BE2C (cell line): Measurements from ENCODE around the gene NSMCE4A. TPM values are rescaled to one million over a fixed set of nuclear protein-coding genes. Genes with fewer than 3 reads are reported as not detected.
"Not testable (repeated sequence)": the region's sequence is repeated elsewhere in the genome, so short reads cannot be mapped to it uniquely, and the experiment has no call there.

Experiments
- DNase-seq: peaks from one replicate; pipeline ENCODE4 v3.0.0-alpha.2; 2020
- H3K27me3 ChIP-seq: fragments of 250-450 bp; sonication (Bioruptor Pico); 2 replicates; pipeline ENCODE4 v1.5.1; 2020; ENCODE audit warnings: mild to moderate bottlenecking
- H3K36me3 ChIP-seq: fragments of 250-450 bp; sonication (Bioruptor Pico); 2 replicates; pipeline ENCODE4 v1.5.1; 2020; ENCODE audit warnings: mild to moderate bottlenecking
- H3K4me1 ChIP-seq: fragments of 250-450 bp; sonication (Bioruptor Pico); 2 replicates; pipeline ENCODE4 v1.5.1; 2020
- H3K4me3 ChIP-seq: 2 replicates; pipeline ENCODE4 v1.5.1; 2011; ENCODE audit warnings: low read depth, low read length
- H3K9me3 ChIP-seq: fragments of 250-450 bp; sonication (Bioruptor Pico); 2 replicates; pipeline ENCODE4 v1.5.1; 2020
- polyA plus RNA-seq: library from polyadenylated mRNA; unstranded; fragments of >200 nt; gene quantifications from one replicate; pipeline ENCODE4 v1.2.1, GENCODE V29; 2012; ENCODE audit warnings: low read depth, missing spikeins; ENCODE audit not compliant: insufficient read length, insufficient read depth
- TF ChIP-seq, protein P1 (sequence below): IDR thresholded peaks from 2 replicates; pipeline ENCODE4 v1.5.1; 2012; ENCODE audit warnings: mild to moderate bottlenecking, low read depth, low read length

Gene NSMCE4A, protein sequence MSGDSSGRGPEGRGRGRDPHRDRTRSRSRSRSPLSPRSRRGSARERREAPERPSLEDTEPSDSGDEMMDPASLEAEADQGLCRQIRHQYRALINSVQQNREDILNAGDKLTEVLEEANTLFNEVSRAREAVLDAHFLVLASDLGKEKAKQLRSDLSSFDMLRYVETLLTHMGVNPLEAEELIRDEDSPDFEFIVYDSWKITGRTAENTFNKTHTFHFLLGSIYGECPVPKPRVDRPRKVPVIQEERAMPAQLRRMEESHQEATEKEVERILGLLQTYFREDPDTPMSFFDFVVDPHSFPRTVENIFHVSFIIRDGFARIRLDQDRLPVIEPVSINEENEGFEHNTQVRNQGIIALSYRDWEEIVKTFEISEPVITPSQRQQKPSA
- polyA plus RNA-seq, result 42.4 TPM

- TF ChIP-seq, protein P1, sequence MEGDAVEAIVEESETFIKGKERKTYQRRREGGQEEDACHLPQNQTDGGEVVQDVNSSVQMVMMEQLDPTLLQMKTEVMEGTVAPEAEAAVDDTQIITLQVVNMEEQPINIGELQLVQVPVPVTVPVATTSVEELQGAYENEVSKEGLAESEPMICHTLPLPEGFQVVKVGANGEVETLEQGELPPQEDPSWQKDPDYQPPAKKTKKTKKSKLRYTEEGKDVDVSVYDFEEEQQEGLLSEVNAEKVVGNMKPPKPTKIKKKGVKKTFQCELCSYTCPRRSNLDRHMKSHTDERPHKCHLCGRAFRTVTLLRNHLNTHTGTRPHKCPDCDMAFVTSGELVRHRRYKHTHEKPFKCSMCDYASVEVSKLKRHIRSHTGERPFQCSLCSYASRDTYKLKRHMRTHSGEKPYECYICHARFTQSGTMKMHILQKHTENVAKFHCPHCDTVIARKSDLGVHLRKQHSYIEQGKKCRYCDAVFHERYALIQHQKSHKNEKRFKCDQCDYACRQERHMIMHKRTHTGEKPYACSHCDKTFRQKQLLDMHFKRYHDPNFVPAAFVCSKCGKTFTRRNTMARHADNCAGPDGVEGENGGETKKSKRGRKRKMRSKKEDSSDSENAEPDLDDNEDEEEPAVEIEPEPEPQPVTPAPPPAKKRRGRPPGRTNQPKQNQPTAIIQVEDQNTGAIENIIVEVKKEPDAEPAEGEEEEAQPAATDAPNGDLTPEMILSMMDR, result peak; percentile 49; the same call in 1 of the 2 replicates
- H3K4me3 ChIP-seq, result peak within 1 kb of the TSS; percentile 73
- no peaks in the 10 kb centered on the region for H3K9me3 ChIP-seq
- H3K4me1 ChIP-seq, result no peaks in the 10 kb centered on the region
- no peaks in the 10 kb centered on the region for H3K27me3 ChIP-seq
- peaks cover 18% of the 10 kb centered on the region; the same call in 1 of the 2 replicates for H3K36me3 ChIP-seq
- DNase-seq, result peak; percentile 86
Measured at GRCh38 chr10:121974535-121975294, at the start of gene NSMCE4A. Gene NSMCE4A (minus strand): TSS chr10:121975217. CDS start chr10:121975165, 52 bp downstream.

- not testable (repeated sequence) for DNase-seq, H3K27me3 ChIP-seq, H3K4me3 ChIP-seq, H3K4me1 ChIP-seq, H3K9me3 ChIP-seq, H3K36me3 ChIP-seq
Measured at GRCh38 chr10:122023257-122023656, 48.2 kb upstream of the NSMCE4A start.

DNA sequence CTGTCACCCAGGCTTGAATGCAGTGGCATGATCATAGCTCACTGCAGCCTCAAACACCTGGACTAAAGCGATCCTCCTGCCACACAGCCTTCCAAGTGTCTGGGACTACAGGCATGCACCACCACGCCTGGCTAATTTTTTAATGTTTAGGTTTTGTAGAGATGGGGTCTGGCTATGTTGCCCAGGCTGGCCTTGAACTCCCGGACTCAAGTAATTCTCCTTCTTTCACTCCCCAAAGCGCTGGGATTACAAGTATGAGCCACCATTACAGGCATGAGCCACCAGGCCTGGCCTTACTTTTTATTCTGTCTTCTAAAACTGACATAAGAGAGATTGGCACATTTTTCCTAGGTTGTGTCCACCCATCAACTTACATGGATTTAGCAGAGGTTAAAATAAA, 47.3 kb upstream of the NSMCE4A start:
- TF ChIP-seq, protein P1, result no peak
- DNase-seq, result no peak
- no peak overlapping the region for H3K4me3 ChIP-seq

DNA sequence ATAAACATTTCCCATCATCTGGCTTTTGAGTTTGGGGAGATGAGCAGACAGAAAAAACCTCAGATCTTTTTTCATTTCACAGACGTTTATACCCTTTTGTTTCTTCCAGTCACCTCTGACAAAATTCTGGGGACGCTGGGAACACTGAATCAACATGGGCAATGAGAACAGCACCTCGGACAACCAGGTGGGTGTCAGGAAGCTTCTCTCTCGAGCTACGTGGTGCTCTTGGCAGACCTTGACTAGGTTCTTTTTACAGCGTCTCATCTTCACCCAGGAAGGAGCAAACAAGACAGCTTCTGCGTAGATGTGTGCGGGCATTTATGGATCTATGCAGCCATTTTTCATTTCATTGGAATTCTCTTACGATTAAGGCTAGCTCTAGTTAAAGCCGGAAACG, 46.8 kb upstream of the NSMCE4A start:
- Histone ChIP-seq H3K4me1 (no peaks in the 10 kb centered on the region), H3K36me3 (no peaks in the 10 kb centered on the region), H3K4me3 (no peak overlapping the region), H3K9me3 (no peaks in the 10 kb centered on the region), H3K27me3 (no peaks in the 10 kb centered on the region)
- no peak for DNase-seq
- TF ChIP-seq, protein P1, result no peak

More for the DNA sequence above, 47.3 kb upstream of the NSMCE4A start:
- Histone ChIP-seq H3K4me1 (no peaks in the 10 kb centered on the region), H3K27me3 (no peaks in the 10 kb centered on the region), H3K36me3 (no peaks in the 10 kb centered on the region), H3K9me3 (no peaks in the 10 kb centered on the region)

- no peak for DNase-seq
- Histone ChIP-seq H3K4me1 (no peaks in the 10 kb centered on the region), H3K9me3 (no peaks in the 10 kb centered on the region), H3K27me3 (no peaks in the 10 kb centered on the region), H3K36me3 (no peaks in the 10 kb centered on the region), H3K4me3 (no peak overlapping the region)
- TF ChIP-seq, protein P1, result no peak
Measured at GRCh38 chr10:122021379-122021778, 46.4 kb upstream of the NSMCE4A start.

DNA sequence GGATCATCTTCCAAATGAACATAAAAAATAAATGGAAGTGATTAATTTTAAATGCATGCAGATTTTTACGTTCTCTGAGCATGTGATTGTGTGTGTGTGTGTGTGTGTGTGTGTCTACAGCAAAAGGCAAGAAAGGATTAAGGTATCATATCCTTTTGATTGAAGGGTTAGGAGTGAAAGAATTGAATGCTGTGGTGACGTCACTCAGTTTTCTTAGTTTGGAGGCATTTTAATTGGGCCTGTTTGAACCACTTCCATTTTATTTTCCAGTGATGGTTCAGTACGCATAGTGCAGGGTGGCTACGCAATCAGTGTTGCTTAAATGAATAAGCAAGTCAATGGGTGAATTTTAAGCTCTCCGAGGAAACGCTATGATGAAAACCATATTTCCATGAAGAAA, 45.2 kb upstream of the NSMCE4A start:
- Histone ChIP-seq H3K36me3 (no peaks in the 10 kb centered on the region), H3K27me3 (no peaks in the 10 kb centered on the region), H3K4me3 (no peak overlapping the region), H3K4me1 (no peaks in the 10 kb centered on the region), H3K9me3 (no peaks in the 10 kb centered on the region)
- TF ChIP-seq, protein P1, result no peak
- DNase-seq, result no peak
